GM08714 (cell line): ENCODE measurements around the gene CLIC4.
"Not testable (repeated sequence)": the region's sequence is repeated elsewhere in the genome, so short reads cannot be mapped to it uniquely, and the experiment has no call there.

Experiments
- H3K4me3 ChIP-seq: fragments of 200-500 bp; sonication (Bioruptor generic); 2 replicates; pipeline ENCODE4 v1.5.1; 2014; ENCODE audit warnings: mild to moderate bottlenecking, low read length, inconsistent platforms
- ZNF274 ChIP-seq: IDR thresholded peaks from 2 replicates; pipeline ENCODE4 v1.6.1; 2012; ENCODE audit warnings: mild to moderate bottlenecking, low read depth, low read length

CLIC4 gene

GRCh38 chr1:24790490-24790889, 45.2 kb downstream of the CLIC4 start:
- TF ChIP-seq ZNF274: no peak
- no peak overlapping the region for H3K4me3 ChIP-seq

GRCh38 chr1:24793447-24794129, 48.3 kb downstream of the CLIC4 start:
- no peak overlapping the region for H3K4me3 ChIP-seq
- TF ChIP-seq ZNF274: no peak

- H3K4me3 ChIP-seq: not testable (repeated sequence)
Observed at GRCh38 chr1:24794130-24794502, 48.9 kb downstream of the CLIC4 start.

- no peak for TF ChIP-seq ZNF274
- no peak overlapping the region for H3K4me3 ChIP-seq
Observed at GRCh38 chr1:24795236-24795635, 50.0 kb downstream of the CLIC4 start.

- H3K4me3 ChIP-seq: no peak overlapping the region
- TF ChIP-seq ZNF274: no peak
Observed at GRCh38 chr1:24796524-24796923, 51.3 kb downstream of the CLIC4 start.

GRCh38 chr1:24799242-24799641, 54.0 kb downstream of the CLIC4 start:
- H3K4me3 ChIP-seq: not testable (repeated sequence)

- no peak overlapping the region for H3K4me3 ChIP-seq
- TF ChIP-seq ZNF274: no peak
Observed at GRCh38 chr1:24801176-24801575, 55.9 kb downstream of the CLIC4 start.

GRCh38 chr1:24803220-24803619, 58.0 kb downstream of the CLIC4 start:
- no peak for TF ChIP-seq ZNF274
- no peak overlapping the region for H3K4me3 ChIP-seq

GRCh38 chr1:24803987-24804530, 58.8 kb downstream of the CLIC4 start:
- TF ChIP-seq ZNF274: no peak
- H3K4me3 ChIP-seq: no peak overlapping the region

- no peak for TF ChIP-seq ZNF274
- no peak overlapping the region for H3K4me3 ChIP-seq
Observed at GRCh38 chr1:24805534-24806301, 60.5 kb downstream of the CLIC4 start.

GRCh38 chr1:24806588-24806987, 61.3 kb downstream of the CLIC4 start:
- H3K4me3 ChIP-seq: no peak overlapping the region
- TF ChIP-seq ZNF274: no peak

- not testable (repeated sequence) for H3K4me3 ChIP-seq
Observed at GRCh38 chr1:24811494-24811893, 66.2 kb downstream of the CLIC4 start.

- H3K4me3 ChIP-seq: not testable (repeated sequence)
Observed at GRCh38 chr1:24820221-24820620, 75.0 kb downstream of the CLIC4 start.

GRCh38 chr1:24822887-24823286, 77.6 kb downstream of the CLIC4 start:
- TF ChIP-seq ZNF274: no peak
- no peak overlapping the region for H3K4me3 ChIP-seq

- not testable (repeated sequence) for H3K4me3 ChIP-seq
Observed at GRCh38 chr1:24823486-24823885, 78.2 kb downstream of the CLIC4 start.

GRCh38 chr1:24825174-24825573, 79.9 kb downstream of the CLIC4 start:
- no peak overlapping the region for H3K4me3 ChIP-seq
- TF ChIP-seq ZNF274: no peak
